GM18526 (cell line): ENCODE results near the gene GFY.

ENCODE experiments used
- POLR2A ChIP-seq: IDR thresholded peaks from 3 replicates; pipeline ENCODE4 v1.6.1; 2011; ENCODE audit not compliant: insufficient read length; ENCODE audit errors: extremely low read depth

The GFY gene

DNA sequence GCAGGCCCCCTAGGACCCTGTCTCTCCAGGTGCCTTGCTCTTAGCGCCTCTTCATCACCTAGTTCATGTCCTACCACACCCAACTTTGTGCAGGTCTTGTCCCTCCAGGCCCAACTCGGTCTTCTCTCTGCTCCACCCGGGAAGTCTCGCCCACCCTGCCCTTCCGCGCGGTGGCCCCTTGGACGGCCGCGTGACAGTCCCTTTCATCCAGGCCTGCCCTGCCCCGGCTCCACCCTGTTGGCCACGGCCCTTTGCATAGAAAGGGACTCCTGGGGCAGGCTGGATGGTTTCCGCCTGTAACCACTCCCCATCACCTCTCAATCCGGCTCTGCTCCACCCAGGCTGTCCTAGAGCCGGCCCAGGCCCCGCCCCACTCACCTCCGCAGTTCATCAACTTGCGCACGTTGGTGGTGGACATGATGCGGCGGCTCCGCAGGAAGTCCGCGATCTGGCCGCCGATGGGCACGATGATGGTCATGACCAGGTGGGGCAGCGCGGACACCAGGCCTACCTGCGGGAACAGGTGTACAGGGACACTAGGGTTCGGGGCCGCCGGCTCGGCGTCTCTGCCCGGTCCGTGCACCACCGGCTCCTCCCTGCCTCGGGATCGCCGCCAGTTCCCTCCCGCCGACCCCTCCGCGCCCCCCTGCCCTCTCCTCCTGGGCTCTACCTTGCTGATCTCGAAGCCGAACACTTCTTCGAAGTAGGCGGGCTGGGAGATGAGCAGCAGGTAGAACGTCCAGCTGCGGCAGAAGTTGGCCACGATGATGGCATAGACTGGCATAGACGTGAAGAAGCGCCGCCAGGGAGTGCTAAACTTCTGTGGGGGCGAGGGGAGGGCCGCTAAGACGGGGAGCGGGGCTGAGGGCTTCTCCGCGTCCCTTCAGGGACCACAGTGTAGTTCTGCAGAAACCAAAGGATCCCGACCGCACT lies 7.2 kb downstream of the GFY start:
- TF ChIP-seq POLR2A = no peak

GRCh38 chr19:49433240-49433901 lies 8.2 kb downstream of the GFY start:
- no peak for TF ChIP-seq POLR2A

DNA sequence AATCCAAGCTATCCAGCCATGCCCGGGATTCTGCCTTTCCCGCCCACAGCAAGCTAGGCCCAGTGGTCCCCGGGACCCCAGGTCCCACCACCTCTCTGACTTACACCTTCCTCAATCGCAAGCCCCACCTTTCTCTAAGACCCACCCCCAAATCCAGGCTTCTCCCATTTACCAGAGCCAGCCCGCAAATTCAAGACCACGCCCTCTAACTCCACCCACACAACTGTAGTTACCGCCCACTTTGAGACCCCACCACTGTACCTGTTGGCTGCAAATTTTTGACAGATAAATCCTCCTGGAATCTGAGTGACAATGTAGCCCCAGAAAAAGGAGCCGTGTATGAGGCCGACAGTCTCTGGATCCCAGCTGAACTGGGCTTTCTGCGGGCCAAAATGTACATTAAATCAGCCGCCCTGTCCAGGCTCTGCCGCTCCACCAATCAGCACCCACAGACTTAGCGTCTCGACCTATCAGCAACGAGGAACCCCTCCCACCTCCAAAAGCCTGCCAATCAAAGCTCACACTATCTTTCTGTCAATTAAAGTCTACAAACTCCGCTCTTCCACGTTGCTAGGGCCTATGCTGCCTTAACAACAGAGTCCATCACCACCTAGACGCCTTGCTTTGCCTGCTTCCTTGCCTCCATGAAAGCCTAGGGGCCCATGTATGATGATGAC lies 9.9 kb downstream of the GFY start:
- no peak for TF ChIP-seq POLR2A

DNA sequence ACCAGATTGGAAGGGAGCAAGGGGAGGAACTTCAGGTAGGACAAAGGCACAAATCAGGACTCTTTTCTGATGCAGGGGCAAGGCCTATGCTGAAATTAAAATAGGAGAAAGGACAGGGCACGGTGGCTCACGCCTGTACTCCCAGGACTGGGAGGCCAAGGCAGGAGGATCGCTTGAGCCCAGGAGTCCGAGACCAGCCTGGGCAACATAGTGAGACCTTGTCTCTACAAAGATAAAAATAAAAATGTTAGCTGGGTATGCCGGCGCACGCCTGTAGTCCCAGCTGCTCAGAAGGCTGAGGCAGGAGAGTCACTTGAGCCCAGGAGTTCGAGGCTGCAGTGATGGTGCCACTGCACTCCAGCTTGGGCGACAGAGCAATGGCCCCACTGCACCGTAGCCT lies 10.5 kb downstream of the GFY start:
- TF ChIP-seq POLR2A = no peak

- TF ChIP-seq POLR2A = no peak
These were observed 11.3 kb downstream of the GFY start for GRCh38 chr19:49436381-49437017.

DNA sequence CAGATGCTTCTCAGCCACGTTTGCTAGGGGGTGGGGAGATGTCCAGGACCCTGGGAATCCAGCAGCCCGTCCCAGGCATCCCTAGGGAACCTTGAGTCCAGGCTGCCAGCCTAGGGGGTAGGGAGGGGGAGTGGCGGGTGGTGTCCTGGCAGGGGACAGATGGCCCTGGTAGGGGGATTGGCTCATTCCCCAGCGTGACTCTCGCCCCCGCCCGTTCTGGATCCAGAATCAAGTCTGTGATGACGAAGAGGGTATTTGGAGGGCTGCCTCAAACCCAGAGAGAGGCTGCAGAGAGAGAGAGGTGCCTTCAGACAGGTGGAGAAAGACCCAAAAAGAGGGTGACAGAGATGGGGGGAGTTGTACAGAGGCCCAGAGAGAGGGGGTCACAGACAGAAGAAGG lies 12.0 kb downstream of the GFY start:
- no peak for TF ChIP-seq POLR2A

- no peak for TF ChIP-seq POLR2A
These were observed 13.1 kb downstream of the GFY start for GRCh38 chr19:49438261-49438660.

- no peak for TF ChIP-seq POLR2A
These were observed 14.6 kb downstream of the GFY start for GRCh38 chr19:49439836-49440235.

- TF ChIP-seq POLR2A = no peak
These were observed 15.4 kb downstream of the GFY start for GRCh38 chr19:49440439-49441209.

DNA sequence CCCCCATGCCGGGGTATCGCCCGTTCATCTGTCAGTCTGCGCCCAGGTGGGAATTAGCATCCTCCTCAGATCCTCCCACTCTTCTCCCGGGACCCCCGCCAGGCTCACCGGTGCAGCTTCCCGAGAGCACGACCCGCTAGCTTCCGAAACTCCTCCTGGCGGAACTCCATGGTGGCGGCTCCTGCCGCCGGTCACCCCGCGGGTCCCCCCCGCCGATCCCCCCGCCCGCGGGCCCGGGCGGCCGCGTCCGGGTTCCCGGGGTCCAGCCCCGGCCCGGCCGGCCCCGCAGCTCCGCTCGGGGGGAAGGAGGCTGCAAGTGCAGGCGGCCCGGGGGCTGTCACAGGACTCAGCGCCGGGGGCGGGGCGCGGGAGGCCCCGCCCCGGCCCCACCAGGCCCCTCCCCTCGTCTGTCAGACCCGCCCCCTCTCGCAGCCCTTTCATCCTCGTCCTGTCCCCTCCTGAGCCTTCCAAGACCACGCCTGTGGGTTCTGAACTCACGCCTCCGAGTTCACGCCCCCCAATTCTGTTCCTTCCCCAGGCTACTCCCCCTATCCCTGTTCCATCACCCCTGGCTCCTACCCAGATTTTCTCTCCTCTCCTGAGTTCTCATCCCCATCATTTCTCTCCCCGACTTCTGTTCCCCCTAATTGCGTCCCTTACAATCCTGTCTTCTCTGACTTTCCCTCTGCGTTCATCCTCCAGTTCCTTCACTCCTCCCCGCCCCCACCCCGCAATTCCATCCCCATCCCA lies 16.2 kb downstream of the GFY start, which contains the start of gene SLC17A7:
TSS of gene SLC17A7 (minus strand) at position 318 of the 750 bp plus-strand sequence. CDS start at position 170, 148 bp downstream.
- TF ChIP-seq POLR2A = no peak

DNA sequence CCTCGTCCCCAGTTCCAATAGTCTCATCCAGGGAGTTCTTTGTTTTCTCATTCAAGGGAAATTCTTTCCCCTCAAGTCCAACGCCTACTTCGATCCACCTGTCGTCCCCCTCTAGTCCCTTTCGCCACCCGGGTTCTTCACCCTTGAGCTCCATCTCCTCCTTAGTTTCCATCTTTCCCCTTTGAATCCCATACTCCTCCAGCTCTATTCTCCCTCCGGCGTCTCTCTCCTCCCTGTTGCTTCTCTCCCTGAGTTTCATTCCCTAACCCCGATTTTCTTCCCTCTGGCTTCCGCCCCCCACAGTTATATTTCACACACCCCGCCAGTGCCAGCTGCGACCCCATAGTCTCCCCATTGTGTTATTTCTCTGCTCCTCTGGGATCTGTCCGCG lies 16.8 kb downstream of the GFY start:
- no peak for TF ChIP-seq POLR2A

GRCh38 chr19:49442354-49442753 lies 17.2 kb downstream of the GFY start:
- no peak for TF ChIP-seq POLR2A

GRCh38 chr19:49442771-49443365 lies 17.7 kb downstream of the GFY start:
- TF ChIP-seq POLR2A = no peak
